K562 (cell line): ENCODE results near the gene PPFIA1.
A peak's percentile ranks its signal among the peaks of the same experiment; 100 is the strongest.

Experiments
- HOMEZ ChIP-seq: fragments of 250-450 bp; sonication (Bioruptor Pico); IDR thresholded peaks from 2 replicates; pipeline ENCODE4 v1.4.0; 2020; ENCODE audit warnings: mild to moderate bottlenecking, moderate library complexity
- NFIC ChIP-seq: fragments of 450-650 bp; IDR thresholded peaks from 2 replicates; pipeline ENCODE4 v1.6.1; 2017; ENCODE audit warnings: mild to moderate bottlenecking, inconsistent platforms
- SMARCE1 ChIP-seq: fragments of 450-650 bp; IDR thresholded peaks from 2 replicates; pipeline ENCODE4 v1.7.1; 2016; ENCODE audit warnings: mild to moderate bottlenecking

- TF ChIP-seq HOMEZ (CRISPR knock-in tag): no peak
- TF ChIP-seq SMARCE1: no peak
- TF ChIP-seq NFIC: peak; percentile 70
Observed at GRCh38 chr11:70243912-70244652, 26.4 kb upstream of the PPFIA1 start.
